ENCODE measurements around the gene KRT15.
"Not testable (repeated sequence)": the region's sequence is repeated elsewhere in the genome, so short reads cannot be mapped to it uniquely, and the experiment has no call there.

KRT15 gene

GRCh38 chr17:41544491-41544892 lies 25.8 kb upstream of the KRT15 start:
- no peak for DNase-seq (ENCODE audit: low spot score)

- not testable (repeated sequence) for DNase-seq (ENCODE audit: low spot score)
Observed at GRCh38 chr17:41542786-41543185, 24.1 kb upstream of the KRT15 start.

GRCh38 chr17:41542357-41542756 lies 23.7 kb upstream of the KRT15 start:
- DNase-seq (ENCODE audit: low spot score), result no peak

GRCh38 chr17:41540921-41541625 lies 22.4 kb upstream of the KRT15 start:
- no peak for DNase-seq (ENCODE audit: low spot score)

DNA sequence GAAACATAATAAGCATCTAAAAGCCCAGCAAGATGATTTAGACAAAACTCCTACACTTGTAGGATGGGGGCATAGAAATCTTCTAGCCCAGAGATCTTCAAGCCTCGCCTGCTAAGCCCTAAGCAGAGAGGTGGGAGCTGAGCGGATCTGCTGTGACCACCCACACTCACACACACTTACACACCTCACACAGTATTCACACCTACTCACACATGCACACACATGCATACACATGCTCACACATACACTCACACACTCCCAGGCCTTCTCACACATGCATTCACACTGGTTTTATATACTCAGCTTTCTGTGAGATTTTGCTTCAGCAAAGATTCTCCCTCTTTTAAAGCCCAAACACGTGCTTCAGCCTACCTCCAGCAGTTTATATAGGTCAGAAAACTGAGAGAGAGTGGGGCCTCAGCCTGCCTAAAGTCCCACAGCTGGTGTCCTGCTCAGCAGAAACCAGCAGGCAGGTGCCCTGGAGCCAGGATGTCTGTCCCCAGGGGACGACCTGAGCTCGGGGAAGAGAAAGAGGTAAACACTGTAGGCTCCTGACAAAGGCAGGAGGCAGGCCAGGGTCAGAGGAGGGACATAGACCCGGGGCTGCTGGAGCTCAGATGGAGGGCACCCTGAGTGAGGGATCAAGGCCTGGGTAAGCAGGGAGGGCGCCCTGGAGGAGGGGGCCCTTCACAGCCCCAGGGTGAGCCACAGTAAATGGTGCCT lies 21.4 kb upstream of the KRT15 start:
- DNase-seq (ENCODE audit: low spot score), result no peak

- DNase-seq (ENCODE audit: low spot score), result no peak
Observed at GRCh38 chr17:41539071-41539492, 20.4 kb upstream of the KRT15 start.

DNA sequence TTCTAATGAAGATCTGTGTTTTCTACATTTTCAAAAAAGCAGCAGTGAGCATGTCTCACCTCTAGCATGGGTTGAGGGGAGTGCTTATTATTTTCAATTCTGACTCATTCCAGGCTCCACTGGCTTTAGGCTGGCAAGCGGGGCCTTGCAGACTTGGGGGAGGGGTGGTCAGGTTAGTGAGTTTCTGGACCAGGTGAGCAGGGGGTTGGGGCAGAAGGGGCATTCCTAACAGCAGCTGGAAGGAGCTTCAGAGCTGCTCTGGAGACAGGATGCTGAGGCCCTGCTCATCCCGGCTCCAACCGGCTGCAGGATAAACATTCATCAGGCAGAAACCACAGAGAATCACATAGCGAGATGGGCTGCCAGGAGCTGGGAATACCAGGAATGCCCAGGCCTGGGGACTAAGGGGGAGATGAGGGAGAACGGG lies 19.9 kb upstream of the KRT15 start:
- no peak for DNase-seq (ENCODE audit: low spot score)

GRCh38 chr17:41537990-41538389 lies 19.3 kb upstream of the KRT15 start:
- DNase-seq (ENCODE audit: low spot score), result no peak

DNA sequence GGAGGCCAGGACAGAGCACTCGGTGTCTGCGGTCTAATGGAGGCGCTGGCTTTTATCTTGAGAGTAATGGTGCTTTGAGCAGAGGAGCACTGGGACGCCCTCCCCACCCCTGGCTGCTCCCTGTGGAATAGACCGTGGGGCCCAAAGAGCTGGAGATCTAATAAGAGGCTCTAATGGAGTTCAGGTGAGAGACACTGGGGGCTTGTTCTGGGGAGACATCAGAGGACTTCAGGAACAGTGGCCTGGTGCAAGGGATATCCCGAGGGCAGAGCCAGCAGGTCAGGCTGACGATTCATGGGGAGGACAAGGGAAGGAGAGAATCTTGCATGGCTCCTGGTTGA lies 18.9 kb upstream of the KRT15 start:
- DNase-seq (ENCODE audit: low spot score), result no peak

- no peak for DNase-seq (ENCODE audit: low spot score)
Observed at GRCh38 chr17:41536741-41537613, 18.3 kb upstream of the KRT15 start.

DNA sequence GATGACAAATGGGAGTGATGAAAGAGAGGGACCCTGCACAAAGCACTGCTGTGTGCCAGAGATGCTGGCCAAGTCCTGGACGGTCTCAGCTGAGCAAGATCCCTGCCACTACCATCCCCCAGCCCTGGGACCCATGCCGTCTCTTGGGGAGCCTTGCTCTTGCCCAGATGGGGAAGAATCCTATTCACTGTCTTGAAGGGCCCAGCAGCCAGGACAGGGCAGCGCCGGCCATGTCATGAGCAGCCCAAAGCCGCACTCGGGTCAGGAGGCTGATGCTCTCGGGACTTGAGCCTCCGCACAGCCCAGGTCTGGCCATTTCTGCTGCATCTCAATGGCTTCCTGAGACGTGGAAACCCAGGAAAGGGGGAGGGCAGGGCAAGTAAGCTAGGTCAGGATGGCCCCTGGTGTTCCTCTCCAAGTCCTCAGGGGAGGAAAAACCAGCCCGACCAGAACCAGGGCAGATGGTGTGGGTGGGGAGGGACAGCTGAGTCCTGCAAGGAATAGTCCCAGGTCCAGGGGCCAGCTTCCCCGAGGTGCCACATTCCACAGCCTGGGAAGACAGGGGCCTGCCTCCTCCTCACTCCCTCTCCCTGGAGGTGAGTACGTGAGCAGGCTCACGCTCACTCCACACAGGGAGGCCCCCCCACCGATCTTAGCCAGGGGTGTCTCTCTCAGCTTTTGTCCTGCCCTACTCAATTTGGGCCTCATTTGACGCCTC lies 17.2 kb upstream of the KRT15 start:
- no peak for DNase-seq (ENCODE audit: low spot score)

DNA sequence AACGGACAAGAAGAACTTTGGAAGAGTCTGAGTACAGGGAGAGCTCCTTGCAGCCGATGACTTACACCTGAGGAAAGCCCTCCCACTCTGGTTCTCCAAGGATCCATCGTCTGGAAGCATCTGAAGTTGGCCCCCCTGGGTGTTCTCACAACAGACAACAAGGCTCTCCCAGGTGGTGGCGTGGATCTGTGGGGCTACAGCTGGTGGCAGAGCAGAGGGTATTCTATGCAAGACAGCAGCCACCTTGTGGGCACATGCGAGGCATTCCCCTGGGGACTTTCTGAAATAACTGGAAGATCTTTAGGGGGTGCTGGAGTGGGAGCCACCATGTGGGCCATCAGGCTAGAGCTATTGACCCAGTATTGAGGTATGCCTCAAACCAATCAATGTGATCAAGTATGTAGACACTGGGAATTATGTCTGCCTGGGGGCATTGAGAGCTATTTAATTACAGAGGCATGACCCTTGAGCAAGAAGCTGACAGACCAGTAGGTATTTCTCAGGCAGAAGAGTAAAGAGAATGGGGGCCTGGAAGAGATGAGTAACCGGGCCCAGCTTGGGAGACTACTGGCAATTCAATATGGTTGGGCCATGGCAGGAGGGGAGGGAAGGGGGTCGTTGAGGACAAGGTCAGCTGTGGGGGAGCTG lies 16.3 kb upstream of the KRT15 start:
- no peak for DNase-seq (ENCODE audit: low spot score)

- no peak for DNase-seq (ENCODE audit: low spot score)
Observed at GRCh38 chr17:41533613-41534012, 14.9 kb upstream of the KRT15 start.

GRCh38 chr17:41532947-41533570 lies 14.4 kb upstream of the KRT15 start:
- no peak for DNase-seq (ENCODE audit: low spot score)

DNA sequence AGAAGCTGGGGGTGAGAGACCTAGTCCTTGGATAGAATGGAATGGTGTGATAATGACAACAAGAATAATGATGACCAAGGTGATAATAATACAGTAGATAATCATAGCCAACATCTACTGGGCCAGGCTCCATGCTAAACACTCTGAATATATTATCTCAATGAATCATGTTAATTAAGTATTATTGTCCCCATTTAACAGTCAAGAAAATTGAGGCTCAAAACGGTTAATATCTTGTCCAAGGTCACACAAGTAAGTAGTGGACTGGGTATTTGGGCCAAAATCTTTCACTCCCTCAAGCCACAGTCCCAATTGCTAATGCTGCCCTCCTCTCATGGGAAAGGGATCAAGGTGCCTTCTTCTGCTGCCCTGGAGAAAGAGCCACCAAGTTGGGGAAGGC lies 13.3 kb upstream of the KRT15 start:
- DNase-seq (ENCODE audit: low spot score), result no peak

DNA sequence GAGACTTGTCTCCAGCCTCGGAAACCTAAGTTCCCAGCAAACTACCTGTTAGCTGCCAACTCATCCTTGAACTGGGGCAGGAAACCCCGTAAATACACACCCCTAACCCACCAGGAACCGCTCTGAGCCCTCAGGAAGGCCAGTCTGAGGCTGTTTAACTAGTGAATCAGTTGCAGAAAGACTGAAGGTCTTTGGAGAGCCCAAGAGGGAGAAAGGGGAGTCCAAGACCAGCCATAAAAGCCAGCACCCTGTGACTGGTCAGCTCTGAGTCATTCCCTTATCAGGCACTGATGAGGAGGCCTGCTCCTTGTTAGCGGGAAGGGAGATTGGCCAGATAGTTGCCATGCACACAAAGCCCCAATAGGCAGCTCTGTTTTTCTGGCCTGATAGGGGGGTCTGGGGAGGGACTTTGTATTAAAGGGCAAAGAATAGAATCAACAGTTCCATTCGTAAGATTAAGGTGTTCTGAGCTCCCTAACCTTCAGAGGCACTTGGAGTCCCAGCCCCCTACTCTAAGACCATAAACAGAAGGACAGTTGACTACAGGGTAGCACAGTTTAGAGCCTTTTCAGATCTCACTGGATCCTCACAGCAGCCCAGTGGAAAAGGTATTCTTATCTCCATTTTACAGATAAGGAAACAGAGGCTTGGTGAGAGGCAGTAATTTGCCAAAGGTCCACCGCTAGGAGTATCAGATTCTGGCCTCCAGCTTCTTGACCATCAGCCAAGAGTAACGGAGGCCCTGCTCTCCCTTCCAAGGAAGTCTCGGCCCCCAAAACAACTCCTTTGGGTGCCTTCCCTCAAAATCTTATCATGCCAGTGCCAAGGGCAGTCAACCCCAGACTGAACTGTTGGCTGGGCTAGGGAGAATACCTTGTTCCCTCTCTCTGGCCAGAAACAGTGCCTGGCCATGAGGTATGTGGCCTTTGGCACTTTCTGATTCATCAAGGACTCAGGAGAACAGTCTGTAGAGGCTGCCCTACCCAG lies 11.7 kb upstream of the KRT15 start:
- no peak for DNase-seq (ENCODE audit: low spot score)

DNA sequence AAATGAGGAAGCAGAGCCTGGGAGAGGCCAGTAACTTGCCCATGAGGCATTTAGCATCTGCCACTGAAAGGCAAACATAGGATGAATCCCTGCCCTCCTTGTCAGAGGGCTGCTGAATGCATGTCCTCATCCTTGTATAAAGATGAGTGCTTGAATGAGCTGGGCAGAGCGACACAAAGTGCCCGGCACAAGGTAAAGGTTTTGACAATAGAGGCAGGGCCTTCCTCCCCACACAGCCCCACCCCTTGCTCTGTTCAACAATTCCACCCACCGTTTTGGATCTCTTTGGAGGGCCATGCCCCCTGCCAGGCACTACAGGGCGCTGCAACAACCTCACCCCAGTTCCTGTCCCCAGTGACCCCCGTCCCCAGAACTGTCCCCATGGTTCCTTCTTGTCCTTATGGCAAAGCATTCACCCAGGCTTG lies 10.8 kb upstream of the KRT15 start:
- no peak for DNase-seq (ENCODE audit: low spot score)

- no peak for DNase-seq (ENCODE audit: low spot score)
Observed at GRCh38 chr17:41528959-41529353, 10.3 kb upstream of the KRT15 start.

DNA sequence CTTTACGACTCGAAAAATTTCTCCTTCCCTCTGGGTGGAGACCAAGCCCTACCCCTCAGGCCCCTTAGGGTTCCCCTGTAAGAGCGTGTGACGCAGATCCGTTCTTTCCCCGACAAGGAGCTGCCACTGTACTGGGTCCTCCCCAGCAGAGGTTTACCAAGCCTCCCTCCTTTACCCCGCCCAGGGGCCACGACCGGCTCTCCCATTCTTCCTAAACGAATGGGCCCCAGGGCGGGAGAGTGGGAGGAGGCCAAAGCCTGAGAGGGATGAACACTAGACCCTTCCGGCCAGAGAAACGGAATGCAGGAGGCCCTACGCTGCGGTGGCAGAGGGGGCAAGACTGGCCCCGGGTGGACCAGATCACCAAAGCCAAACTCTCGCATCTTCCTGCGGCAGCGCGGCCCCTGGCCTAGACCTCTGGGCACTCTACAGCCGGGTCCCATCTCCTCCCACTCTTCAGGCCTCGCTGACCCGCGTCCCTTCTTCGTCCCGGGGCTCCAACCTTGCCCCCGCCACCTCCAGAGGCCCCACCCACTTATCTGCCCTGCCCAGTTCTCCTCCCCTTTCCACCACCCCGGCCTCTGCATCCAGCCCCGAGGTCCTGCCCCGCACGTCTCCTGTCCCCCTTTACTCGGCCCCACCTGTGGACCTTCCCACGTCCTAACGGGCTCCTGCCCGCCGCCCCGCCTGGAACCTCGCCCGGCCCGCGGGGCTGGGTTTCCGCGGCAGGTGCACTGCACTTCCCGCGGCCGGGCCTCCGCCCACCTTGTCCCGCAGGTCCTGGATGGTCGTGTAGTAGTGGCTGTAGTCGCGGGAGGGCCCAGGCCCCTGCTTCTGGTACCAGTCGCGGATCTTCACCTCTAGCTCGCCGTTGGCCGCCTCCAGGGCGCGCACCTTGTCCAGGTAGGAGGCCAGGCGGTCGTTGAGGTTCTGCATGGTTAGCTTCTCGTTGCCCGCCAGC lies 8.7 kb upstream of the KRT15 start:
- DNase-seq (ENCODE audit: low spot score), result peak; percentile 29
